ENCODE data around the gene TRIP10.

- no peak for TF ChIP-seq CTCF (IDR thresholded peaks at IDR 0.05; ENCODE audit: poor library complexity, severe bottlenecking)
- no peak for TF ChIP-seq RAD21 (conservative IDR thresholded peaks at IDR 0.05)
- TF ChIP-seq EZH2 (IDR thresholded peaks at IDR 0.05; ENCODE audit: borderline replicate concordance, insufficient read depth, low read length, poor library complexity, severe bottlenecking): no peak
- no peak for TF ChIP-seq EP300 (conservative IDR thresholded peaks at IDR 0.05; ENCODE audit: poor library complexity, severe bottlenecking)
- no peak for TF ChIP-seq SMC3 (conservative IDR thresholded peaks at IDR 0.05; ENCODE audit: poor library complexity)
- no peak for TF ChIP-seq TAF1 (IDR thresholded peaks at IDR 0.05; ENCODE audit: low read depth)
Measured at GRCh38 chr19:6800991-6801484, 61.6 kb downstream of the TRIP10 start.
